Loucy (cell line): ENCODE results near the gene FCN3.

Source experiments
- EZH2phosphoT487 ChIP-seq: fragments of 200-600 bp; IDR thresholded peaks from 2 replicates; pipeline ENCODE4 v1.6.1; 2018; ENCODE audit warnings: antibody characterized with exemption, mild to moderate bottlenecking, moderate library complexity, borderline replicate concordance
- TF ChIP-seq, protein P1 (sequence below): fragments of 200-600 bp; sonication (generic); conservative IDR thresholded peaks from 2 replicates; pipeline ENCODE4 v1.5.1; 2014; ENCODE audit warnings: mild to moderate bottlenecking, antibody characterized with exemption, low read length

DNA sequence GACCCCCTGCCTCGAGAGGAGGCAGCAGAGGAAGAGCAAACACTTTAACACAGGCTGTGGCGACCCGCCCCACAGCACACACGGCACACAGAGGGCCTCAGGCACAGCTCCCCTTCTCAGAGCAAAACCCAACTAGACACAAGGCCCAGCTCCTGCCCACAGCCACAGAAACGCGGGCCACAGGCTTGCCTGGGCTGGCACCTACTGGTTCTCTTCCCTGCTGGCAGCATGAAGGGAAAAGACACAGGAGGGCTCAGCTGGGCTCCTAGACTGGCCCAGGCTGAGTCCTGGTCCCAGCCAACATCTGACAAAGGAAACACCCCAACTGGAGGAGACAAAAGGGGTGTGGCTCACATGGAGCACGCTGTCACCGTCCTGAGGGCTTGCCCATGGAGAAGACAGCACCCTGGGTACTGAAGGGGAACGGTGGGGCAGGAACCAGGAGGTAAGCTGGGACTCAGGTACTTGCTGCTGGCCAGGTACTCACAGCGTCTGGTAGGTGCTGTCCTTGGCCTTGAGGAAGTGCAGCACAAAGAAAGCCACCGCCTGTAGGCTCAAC lies 5.0 kb upstream of the FCN3 start:
- TF ChIP-seq, protein P1, sequence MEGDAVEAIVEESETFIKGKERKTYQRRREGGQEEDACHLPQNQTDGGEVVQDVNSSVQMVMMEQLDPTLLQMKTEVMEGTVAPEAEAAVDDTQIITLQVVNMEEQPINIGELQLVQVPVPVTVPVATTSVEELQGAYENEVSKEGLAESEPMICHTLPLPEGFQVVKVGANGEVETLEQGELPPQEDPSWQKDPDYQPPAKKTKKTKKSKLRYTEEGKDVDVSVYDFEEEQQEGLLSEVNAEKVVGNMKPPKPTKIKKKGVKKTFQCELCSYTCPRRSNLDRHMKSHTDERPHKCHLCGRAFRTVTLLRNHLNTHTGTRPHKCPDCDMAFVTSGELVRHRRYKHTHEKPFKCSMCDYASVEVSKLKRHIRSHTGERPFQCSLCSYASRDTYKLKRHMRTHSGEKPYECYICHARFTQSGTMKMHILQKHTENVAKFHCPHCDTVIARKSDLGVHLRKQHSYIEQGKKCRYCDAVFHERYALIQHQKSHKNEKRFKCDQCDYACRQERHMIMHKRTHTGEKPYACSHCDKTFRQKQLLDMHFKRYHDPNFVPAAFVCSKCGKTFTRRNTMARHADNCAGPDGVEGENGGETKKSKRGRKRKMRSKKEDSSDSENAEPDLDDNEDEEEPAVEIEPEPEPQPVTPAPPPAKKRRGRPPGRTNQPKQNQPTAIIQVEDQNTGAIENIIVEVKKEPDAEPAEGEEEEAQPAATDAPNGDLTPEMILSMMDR: no peak
- no peak for TF ChIP-seq EZH2phosphoT487
